Suprapubic skin (tissue), 4 donors: Measurements from ENCODE around the gene ABCA4. TPM values are rescaled to one million over a fixed set of nuclear protein-coding genes. Genes with fewer than 3 reads are reported as not detected.
"Not testable (repeated sequence)": the region's sequence is repeated elsewhere in the genome, so short reads cannot be mapped to it uniquely, and the experiment has no call there.

Experiments
- DNase-seq, 2 donors: peaks; one replicate each; pipeline ENCODE4 v3.0.0-alpha.2; 2019; ENCODE audit warnings: low spot score in 2 of 2
- H3K27ac ChIP-seq: fragments of 200-600 bp; sonication (generic); one replicate; pipeline ENCODE4 v1.5.1; 2019
- H3K27me3 ChIP-seq: fragments of 200-600 bp; sonication (generic); one replicate; pipeline ENCODE4 v1.5.1; 2019
- H3K36me3 ChIP-seq: fragments of 200-600 bp; sonication (generic); one replicate; pipeline ENCODE4 v1.5.1; 2019
- H3K4me1 ChIP-seq: fragments of 200-600 bp; sonication (generic); one replicate; pipeline ENCODE4 v1.5.1; 2019
- H3K4me3 ChIP-seq: fragments of 200-600 bp; sonication (generic); one replicate; pipeline ENCODE4 v1.5.1; 2019; ENCODE audit warnings: mild to moderate bottlenecking
- H3K9me3 ChIP-seq: fragments of 200-600 bp; sonication (generic); one replicate; pipeline ENCODE4 v1.5.1; 2019
- CTCF ChIP-seq, 2 donors: fragments of 200-600 bp in 1 of 2; fragments of 450-650 bp in 1 of 2; sonication (generic) in 1 of 2; IDR thresholded peaks; one replicate each; pipeline ENCODE4 v1.5.1; 2016 to 2019; ENCODE audit warnings: antibody characterized with exemption in 2 of 2, mild to moderate bottlenecking in 1 of 2, moderate library complexity in 1 of 2
- EP300 ChIP-seq: sonication (generic); formaldehyde crosslinking; IDR thresholded peaks from one replicate; pipeline ENCODE4 v1.6.1; 2017; ENCODE audit warnings: antibody characterized with exemption
- POLR2A ChIP-seq, 2 donors: fragments of 450-650 bp; IDR thresholded peaks; one replicate each; pipeline ENCODE4 v1.6.1; 2017; ENCODE audit warnings: antibody characterized with exemption in 2 of 2, mild to moderate bottlenecking in 2 of 2, moderate library complexity in 2 of 2
- POLR2AphosphoS5 ChIP-seq, 3 donors: sonication (generic); formaldehyde crosslinking; IDR thresholded peaks; one replicate each; pipeline ENCODE4 v1.6.1; 2017; ENCODE audit warnings: antibody characterized with exemption in 3 of 3
- WGBS: methylation state at CpG from one replicate; pipeline ENCODE4 v1.1.5; 2018; 5-methylcytosine and 5-hydroxymethylcytosine counted together
- total RNA-seq, 4 donors: library from RNA; depleted of rRNA; stranded (reverse); fragments of >200 nt; gene quantifications; one replicate each; pipeline ENCODE4 v1.1.0, GENCODE V29; 2016

The ABCA4 gene
- total RNA-seq, 4 donors from 2014 or later = 2.8 to 6.8 (median 4.3) TPM

GRCh38 chr1:93992954-93993353, 128.0 kb downstream of the ABCA4 start:
- H3K4me1 ChIP-seq = peaks cover 17% of the 10 kb centered on the region
- DNase-seq = no peak
- H3K27ac ChIP-seq = no peak overlapping the region
- no peaks in the 10 kb centered on the region for H3K9me3 ChIP-seq
- TF ChIP-seq POLR2A (IDR thresholded peaks at IDR 0.05) (no peak), POLR2AphosphoS5 (IDR thresholded peaks at IDR 0.05) (no peak), CTCF (IDR thresholded peaks at IDR 0.05) (no peak), EP300 (no peak)
- H3K27me3 ChIP-seq = no peaks in the 10 kb centered on the region
- H3K4me3 ChIP-seq = no peak overlapping the region
- WGBS = 90% methylated on average over 10 of the region's 10 CpGs
- no peaks in the 10 kb centered on the region for H3K36me3 ChIP-seq

- 95% methylated on average over 8 of the region's 8 CpGs for WGBS
- H3K4me1 ChIP-seq = peaks cover 17% of the 10 kb centered on the region
- TF ChIP-seq CTCF (IDR thresholded peaks at IDR 0.05) (no peak), POLR2AphosphoS5 (IDR thresholded peaks at IDR 0.05) (no peak), POLR2A (IDR thresholded peaks at IDR 0.05) (no peak), EP300 (no peak)
Measured at GRCh38 chr1:93992190-93992589, 128.8 kb downstream of the ABCA4 start.

GRCh38 chr1:93991271-93991670, 129.7 kb downstream of the ABCA4 start:
- Histone ChIP-seq H3K4me3 (no peak overlapping the region), H3K27me3 (no peaks in the 10 kb centered on the region), H3K9me3 (no peaks in the 10 kb centered on the region), H3K36me3 (no peaks in the 10 kb centered on the region), H3K27ac (no peak overlapping the region), H3K4me1 (peaks cover 17% of the 10 kb centered on the region)
- no peak for DNase-seq
- no peak for TF ChIP-seq EP300
- no peak for TF ChIP-seq CTCF (IDR thresholded peaks at IDR 0.05)
- TF ChIP-seq POLR2AphosphoS5 (IDR thresholded peaks at IDR 0.05) = no peak
- TF ChIP-seq POLR2A (IDR thresholded peaks at IDR 0.05) = no peak
- 91% methylated on average over 4 of the region's 4 CpGs for WGBS

More at GRCh38 chr1:93992190-93992589, 128.8 kb downstream of the ABCA4 start:
- Histone ChIP-seq H3K9me3 (no peaks in the 10 kb centered on the region), H3K36me3 (no peaks in the 10 kb centered on the region), H3K27ac (no peak overlapping the region), H3K27me3 (no peaks in the 10 kb centered on the region), H3K4me3 (no peak overlapping the region)
- no peak for DNase-seq

GRCh38 chr1:93990477-93990876, 130.5 kb downstream of the ABCA4 start:
- H3K36me3 ChIP-seq, H3K9me3 ChIP-seq, H3K27me3 ChIP-seq, H3K4me3 ChIP-seq, DNase-seq, H3K27ac ChIP-seq: not testable (repeated sequence)
- H3K4me1 ChIP-seq = peaks cover 17% of the 10 kb centered on the region
- 85% methylated on average over 3 of the region's 3 CpGs for WGBS

GRCh38 chr1:93990010-93990409, 130.9 kb downstream of the ABCA4 start:
- H3K27ac ChIP-seq = no peak overlapping the region
- peaks cover 17% of the 10 kb centered on the region for H3K4me1 ChIP-seq
- H3K9me3 ChIP-seq = no peaks in the 10 kb centered on the region
- no peak overlapping the region for H3K4me3 ChIP-seq
- H3K36me3 ChIP-seq = no peaks in the 10 kb centered on the region
- TF ChIP-seq POLR2AphosphoS5 (IDR thresholded peaks at IDR 0.05) = no peak
- TF ChIP-seq EP300 = no peak
- TF ChIP-seq CTCF (IDR thresholded peaks at IDR 0.05) = no peak
- TF ChIP-seq POLR2A (IDR thresholded peaks at IDR 0.05) = no peak
- WGBS = 83% methylated on average over 5 of the region's 5 CpGs
- H3K27me3 ChIP-seq = no peaks in the 10 kb centered on the region
- no peak for DNase-seq

- H3K27me3 ChIP-seq = no peaks in the 10 kb centered on the region
- 86% methylated on average over 5 of the region's 5 CpGs for whole genome bisulfite sequencing
- no peaks in the 10 kb centered on the region for H3K36me3 ChIP-seq
- peaks cover 17% of the 10 kb centered on the region for H3K4me1 ChIP-seq
- no peak for TF ChIP-seq POLR2A (IDR thresholded peaks at IDR 0.05)
- H3K4me3 ChIP-seq = no peak overlapping the region
- H3K9me3 ChIP-seq = no peaks in the 10 kb centered on the region
- H3K27ac ChIP-seq = peak overlapping the region; percentile 18
- DNase-seq = no peak
Measured at GRCh38 chr1:93989601-93990000, 131.3 kb downstream of the ABCA4 start.
